ENCODE results near the gene NLRC5.
"Not testable (repeated sequence)": the region's sequence is repeated elsewhere in the genome, so short reads cannot be mapped to it uniquely, and the experiment has no call there.

Gene NLRC5

DNA sequence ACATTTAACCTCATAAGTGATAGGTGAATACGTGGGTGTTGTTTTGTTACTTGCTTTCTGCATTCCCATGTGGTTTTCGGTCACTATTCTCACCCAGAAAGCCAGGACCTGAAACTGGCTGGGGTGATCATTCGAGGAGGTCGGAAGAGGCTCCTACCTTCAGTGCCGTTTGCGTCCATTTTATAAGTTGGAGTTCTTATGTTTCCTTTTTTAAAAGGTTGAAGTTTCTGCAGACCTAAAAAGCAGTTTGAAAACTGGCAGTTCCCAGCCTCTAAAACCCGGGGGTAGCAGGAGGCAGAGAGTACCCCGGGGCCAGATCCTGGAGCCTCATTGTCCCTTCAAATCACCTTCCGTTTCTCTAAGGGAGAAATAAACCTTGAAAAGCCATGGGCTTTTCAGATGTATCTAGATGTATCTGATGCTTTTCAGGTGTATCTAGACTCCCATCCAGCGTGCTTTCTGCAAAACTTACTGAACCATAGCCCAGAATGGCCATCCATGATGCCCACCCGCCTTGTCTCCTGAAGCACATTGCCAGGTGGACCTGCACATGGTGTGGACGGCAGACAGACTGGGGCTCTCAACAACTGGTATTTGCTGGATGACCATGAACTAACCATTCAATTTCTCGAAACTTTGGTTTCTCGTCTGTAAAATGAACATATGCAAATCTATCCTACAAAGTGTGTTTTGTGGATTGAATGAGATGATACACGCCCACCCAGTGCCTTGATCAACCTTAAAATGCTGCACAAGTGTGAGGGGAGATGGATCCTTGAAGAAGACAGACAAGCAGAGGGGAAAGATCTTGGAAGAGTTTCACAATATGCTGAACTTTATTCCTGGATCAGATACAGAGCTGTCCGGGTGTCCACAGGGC, 1.3 kb downstream of the NLRC5 start:
- DNase-seq (ENCODE audit: low spot score) = no peak
- no CpG with 5 or more reads among the region's 16 CpGs for WGBS, 2 donors (ENCODE audit: extremely low coverage in 2 of 2, insufficient read length in 2 of 2, insufficient replicate concordance in 1 of 2)
- H3K4me2 ChIP-seq (ENCODE audit: insufficient read depth, low read length, poor library complexity, severe bottlenecking) = no peak overlapping the region
- no peak overlapping the region for H4K8ac ChIP-seq (ENCODE audit: low read depth, low read length)
- no peak overlapping the region for H2BK12ac ChIP-seq (ENCODE audit: low read length)
- no peaks in the 10 kb centered on the region for H3K36me3 ChIP-seq (replicated peaks in 1 of 2; ENCODE audit: control insufficient read depth in 2 of 2, insufficient read depth in 2 of 2, low read length in 2 of 2)
- no peak overlapping the region for H2AK5ac ChIP-seq (ENCODE audit: low read depth, low read length)
- no peak overlapping the region for H2BK120ac ChIP-seq (ENCODE audit: low read depth, low read length)
- no peak overlapping the region for H3K23ac ChIP-seq (ENCODE audit: low read depth, low read length, poor library complexity)
- H3K14ac ChIP-seq (ENCODE audit: low read length) = no peak overlapping the region
- no peak overlapping the region for H3K4me3 ChIP-seq (ENCODE audit: low read length in 2 of 2)
- H4K91ac ChIP-seq (ENCODE audit: low read depth, low read length, poor library complexity) = no peak overlapping the region
- H3K9ac ChIP-seq (ENCODE audit: low read depth, low read length, poor library complexity) = no peak overlapping the region
- H2AFZ ChIP-seq (ENCODE audit: low read length) = no peak overlapping the region
- H3K4me1 ChIP-seq (ENCODE audit: control insufficient read depth in 2 of 2, insufficient read depth in 1 of 2, low read depth in 1 of 2, low read length in 2 of 2) = peaks cover 2 to 10% of the 10 kb centered on the region in 2 donors
- no peaks in the 10 kb centered on the region for H3K9me3 ChIP-seq (replicated peaks in 1 of 2; ENCODE audit: control insufficient read depth in 2 of 2, insufficient read depth in 1 of 2, low read depth in 1 of 2, low read length in 2 of 2)
- H2BK15ac ChIP-seq (ENCODE audit: low read length) = no peak overlapping the region
- H3K27ac ChIP-seq (replicated peaks; ENCODE audit: low read length) = no peak overlapping the region
- H2BK5ac ChIP-seq (ENCODE audit: low read length) = no peak overlapping the region
- H3K79me1 ChIP-seq (ENCODE audit: low read depth, low read length) = no peaks in the 10 kb centered on the region
- no peak overlapping the region for H3K18ac ChIP-seq (ENCODE audit: low read length)
- H3K27me3 ChIP-seq (ENCODE audit: control insufficient read depth in 3 of 3, insufficient read depth in 3 of 3, low read depth in 1 of 3, low read length in 3 of 3) = peaks cover 4 to 78% (median 32%) of the 10 kb centered on the region in 3 experiments
- no peak overlapping the region for H3K4ac ChIP-seq (ENCODE audit: low read length)

DNA sequence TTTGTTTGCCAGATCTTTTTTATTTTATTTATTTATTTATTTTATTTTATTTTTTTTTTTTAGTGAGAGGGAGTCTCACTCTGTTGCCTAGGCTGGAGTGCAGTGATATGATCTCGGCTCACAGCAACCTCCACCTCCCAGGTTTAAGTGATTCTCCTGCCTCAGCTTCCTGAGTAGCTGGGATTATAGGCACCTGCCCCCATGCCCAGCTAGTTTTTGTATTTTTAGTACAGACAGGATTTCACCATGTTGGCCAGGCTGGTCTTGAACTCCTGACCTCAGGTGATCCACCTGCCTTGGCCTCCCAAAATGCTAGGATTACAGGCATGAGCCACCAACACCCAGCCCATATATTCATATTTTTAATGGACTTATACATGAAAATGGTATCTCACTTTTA, 3.1 kb downstream of the NLRC5 start:
- H2AK5ac ChIP-seq (ENCODE audit: low read depth, low read length); H3K27ac ChIP-seq (replicated peaks; ENCODE audit: low read length); H3K18ac ChIP-seq (ENCODE audit: low read length); H3K36me3 ChIP-seq (replicated peaks in 1 of 2; ENCODE audit: control insufficient read depth in 2 of 2, insufficient read depth in 2 of 2, low read length in 2 of 2); H2AFZ ChIP-seq (ENCODE audit: low read length); H3K4ac ChIP-seq (ENCODE audit: low read length); H2BK12ac ChIP-seq (ENCODE audit: low read length); H3K79me1 ChIP-seq (ENCODE audit: low read depth, low read length); H2BK120ac ChIP-seq (ENCODE audit: low read depth, low read length); H3K4me1 ChIP-seq (ENCODE audit: control insufficient read depth in 2 of 2, insufficient read depth in 1 of 2, low read depth in 1 of 2, low read length in 2 of 2); H3K9me3 ChIP-seq (replicated peaks in 1 of 2; ENCODE audit: control insufficient read depth in 2 of 2, insufficient read depth in 1 of 2, low read depth in 1 of 2, low read length in 2 of 2); DNase-seq (ENCODE audit: low spot score); H3K23ac ChIP-seq (ENCODE audit: low read depth, low read length, poor library complexity); H3K14ac ChIP-seq (ENCODE audit: low read length); H3K4me2 ChIP-seq (ENCODE audit: insufficient read depth, low read length, poor library complexity, severe bottlenecking); H2BK15ac ChIP-seq (ENCODE audit: low read length); H4K8ac ChIP-seq (ENCODE audit: low read depth, low read length); H3K9ac ChIP-seq (ENCODE audit: low read depth, low read length, poor library complexity); H3K4me3 ChIP-seq (ENCODE audit: low read length in 2 of 2); H4K91ac ChIP-seq (ENCODE audit: low read depth, low read length, poor library complexity); H2BK5ac ChIP-seq (ENCODE audit: low read length): not testable (repeated sequence)
- H3K27me3 ChIP-seq (ENCODE audit: control insufficient read depth in 3 of 3, insufficient read depth in 3 of 3, low read depth in 1 of 3, low read length in 3 of 3) = peaks cover 4 to 71% (median 32%) of the 10 kb centered on the region in 3 experiments
- no CpG with 5 or more reads among the region's 1 CpG for WGBS, 2 donors (ENCODE audit: extremely low coverage in 2 of 2, insufficient read length in 2 of 2, insufficient replicate concordance in 1 of 2)

DNA sequence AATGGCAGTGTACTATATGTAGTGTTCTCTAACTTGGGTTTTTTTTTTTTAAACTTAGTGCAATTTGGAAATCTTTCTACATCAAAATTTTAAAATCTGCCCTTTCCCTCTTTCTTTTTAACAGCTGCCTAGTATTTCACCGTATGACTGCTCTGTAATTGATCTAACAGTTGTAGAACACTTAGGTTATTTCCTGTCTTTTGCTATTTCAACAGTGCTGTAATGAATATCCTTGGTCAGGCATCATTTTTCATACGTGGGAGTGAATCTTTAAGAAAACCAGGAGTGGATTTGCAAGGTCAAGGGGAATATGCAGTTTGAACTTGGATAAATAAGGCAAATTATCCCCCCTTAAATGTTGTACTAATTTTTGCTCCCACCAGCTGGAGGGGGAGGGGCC, 3.8 kb downstream of the NLRC5 start:
- H2AK5ac ChIP-seq (ENCODE audit: low read depth, low read length) = no peak overlapping the region
- no peak overlapping the region for H2BK5ac ChIP-seq (ENCODE audit: low read length)
- H2BK15ac ChIP-seq (ENCODE audit: low read length) = no peak overlapping the region
- H3K14ac ChIP-seq (ENCODE audit: low read length) = no peak overlapping the region
- no peak overlapping the region for H3K4me2 ChIP-seq (ENCODE audit: insufficient read depth, low read length, poor library complexity, severe bottlenecking)
- H3K9me3 ChIP-seq (replicated peaks in 1 of 2; ENCODE audit: control insufficient read depth in 2 of 2, insufficient read depth in 1 of 2, low read depth in 1 of 2, low read length in 2 of 2) = no peaks in the 10 kb centered on the region
- H3K36me3 ChIP-seq (replicated peaks in 1 of 2; ENCODE audit: control insufficient read depth in 2 of 2, insufficient read depth in 2 of 2, low read length in 2 of 2) = no peaks in the 10 kb centered on the region
- no peak overlapping the region for H3K4ac ChIP-seq (ENCODE audit: low read length)
- H3K9ac ChIP-seq (ENCODE audit: low read depth, low read length, poor library complexity) = no peak overlapping the region
- no peak overlapping the region for H3K4me3 ChIP-seq (ENCODE audit: low read length in 2 of 2)
- no peak overlapping the region for H3K23ac ChIP-seq (ENCODE audit: low read depth, low read length, poor library complexity)
- DNase-seq (ENCODE audit: low spot score) = no peak
- peaks cover 2 to 10% of the 10 kb centered on the region in 2 donors for H3K4me1 ChIP-seq (ENCODE audit: control insufficient read depth in 2 of 2, insufficient read depth in 1 of 2, low read depth in 1 of 2, low read length in 2 of 2)
- no peak overlapping the region for H3K27ac ChIP-seq (replicated peaks; ENCODE audit: low read length)
- H4K91ac ChIP-seq (ENCODE audit: low read depth, low read length, poor library complexity) = no peak overlapping the region
- no peak overlapping the region for H2AFZ ChIP-seq (ENCODE audit: low read length)
- no peaks in the 10 kb centered on the region for H3K79me1 ChIP-seq (ENCODE audit: low read depth, low read length)
- WGBS, 2 donors (ENCODE audit: extremely low coverage in 2 of 2, insufficient read length in 2 of 2, insufficient replicate concordance in 1 of 2) = no CpG with 5 or more reads among the region's 2 CpGs
- no peak overlapping the region for H3K18ac ChIP-seq (ENCODE audit: low read length)
- H3K27me3 ChIP-seq (ENCODE audit: control insufficient read depth in 3 of 3, insufficient read depth in 3 of 3, low read depth in 1 of 3, low read length in 3 of 3) = peaks cover 4 to 63% (median 28%) of the 10 kb centered on the region in 3 experiments
- no peak overlapping the region for H4K8ac ChIP-seq (ENCODE audit: low read depth, low read length)
- no peak overlapping the region for H2BK120ac ChIP-seq (ENCODE audit: low read depth, low read length)
- no peak overlapping the region for H2BK12ac ChIP-seq (ENCODE audit: low read length)

DNA sequence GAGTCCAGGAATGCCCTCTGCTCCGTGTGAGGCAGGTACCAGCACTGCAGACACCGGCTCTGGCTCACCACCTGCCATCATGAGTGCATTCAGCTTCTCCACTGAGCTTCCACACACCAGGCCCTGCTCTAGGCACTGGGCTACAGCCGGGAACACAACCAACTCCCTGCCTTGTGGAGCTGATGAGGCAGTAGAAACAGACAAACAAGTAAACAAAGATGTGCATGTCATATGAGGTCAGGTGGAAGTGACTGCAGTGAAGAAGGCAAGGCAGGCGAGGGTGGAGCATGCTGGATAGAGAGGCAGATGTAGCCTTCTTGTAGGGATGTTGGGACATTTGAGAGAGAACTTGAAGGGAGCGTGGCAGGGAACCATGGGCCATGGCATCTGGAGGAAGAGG, 5.0 kb downstream of the NLRC5 start:
- Histone ChIP-seq H3K18ac (ENCODE audit: low read length) (no peak overlapping the region), H3K4ac (ENCODE audit: low read length) (no peak overlapping the region), H3K9me3 (replicated peaks in 1 of 2; ENCODE audit: control insufficient read depth in 2 of 2, insufficient read depth in 1 of 2, low read depth in 1 of 2, low read length in 2 of 2) (no peaks in the 10 kb centered on the region), H2BK5ac (ENCODE audit: low read length) (no peak overlapping the region), H3K4me2 (ENCODE audit: insufficient read depth, low read length, poor library complexity, severe bottlenecking) (no peak overlapping the region), H3K79me1 (ENCODE audit: low read depth, low read length) (no peaks in the 10 kb centered on the region), H3K27ac (replicated peaks; ENCODE audit: low read length) (no peak overlapping the region), H2BK120ac (ENCODE audit: low read depth, low read length) (no peak overlapping the region), H3K4me3 (ENCODE audit: low read length in 2 of 2) (no peak overlapping the region), H3K4me1 (ENCODE audit: control insufficient read depth in 2 of 2, insufficient read depth in 1 of 2, low read depth in 1 of 2, low read length in 2 of 2) (peaks cover 6% of the 10 kb centered on the region in 2 donors), H3K36me3 (replicated peaks in 1 of 2; ENCODE audit: control insufficient read depth in 2 of 2, insufficient read depth in 2 of 2, low read length in 2 of 2) (no peaks in the 10 kb centered on the region), H3K23ac (ENCODE audit: low read depth, low read length, poor library complexity) (no peak overlapping the region), H3K27me3 (ENCODE audit: control insufficient read depth in 3 of 3, insufficient read depth in 3 of 3, low read depth in 1 of 3, low read length in 3 of 3) (peaks cover 2 to 56% (median 17%) of the 10 kb centered on the region in 3 experiments), H2BK15ac (ENCODE audit: low read length) (no peak overlapping the region), H2AK5ac (ENCODE audit: low read depth, low read length) (no peak overlapping the region), H4K8ac (ENCODE audit: low read depth, low read length) (no peak overlapping the region), H2BK12ac (ENCODE audit: low read length) (no peak overlapping the region), H4K91ac (ENCODE audit: low read depth, low read length, poor library complexity) (no peak overlapping the region), H3K14ac (ENCODE audit: low read length) (no peak overlapping the region), H2AFZ (ENCODE audit: low read length) (no peak overlapping the region), H3K9ac (ENCODE audit: low read depth, low read length, poor library complexity) (no peak overlapping the region)
- no peak for DNase-seq (ENCODE audit: low spot score)
- no CpG with 5 or more reads among the region's 5 CpGs for WGBS, 2 donors (ENCODE audit: extremely low coverage in 2 of 2, insufficient read length in 2 of 2, insufficient replicate concordance in 1 of 2)
